HCT116 (cell line): ENCODE results near the gene NFASC. TPM values are rescaled to one million over a fixed set of nuclear protein-coding genes. Genes with fewer than 3 reads are reported as not detected.

ENCODE experiments used
- ATAC-seq: fragments of 200-7000 bp; cut with Tn5 transposase; 2 replicates; pipeline ENCODE4 v1.9.1; 2020; ENCODE audit warnings: mild to moderate bottlenecking, moderate library complexity
- BruUV-seq: library from RNA; stranded (reverse); fragments of 400-500 nt; replicated peaks from 2 replicates; lab custom pipeline; 2021; lab: Mats Ljungman, UMichigan
- CTCF ChIA-PET: fragments of 300-600 bp; sonication (Branson Sonifier 250); formaldehyde crosslinking; loops from one replicate; lab custom pipeline; 2021; ENCODE audit warnings: antibody characterized with exemption; lab: Charles Lee
- POLR2A ChIA-PET: fragments of 300-600, 350-600 bp; sonication (Branson Sonifier 250); formaldehyde crosslinking; loops from one replicate; lab custom pipeline; 2021; ENCODE audit warnings: antibody characterized with exemption; lab: Charles Lee
- RAD21 ChIA-PET, 2 experiments: fragments of 300-600 bp; sonication (Branson Sonifier 250); formaldehyde crosslinking; loops; one replicate each; lab custom pipeline; 2023; ENCODE audit warnings: low total read pairs in 2 of 2; ENCODE audit not compliant: uncharacterized antibody in 2 of 2, unreplicated experiment in 2 of 2, low non-redundant PET in 1 of 2; lab: Charles Lee
- DNase-seq: peaks from one replicate; pipeline ENCODE4 v3.0.0-alpha.2; 2010; ENCODE audit warnings: low read depth, low spot score
- H2AFZ ChIP-seq: fragments of 200-600 bp; shearing (Covaris generic), sonication (generic); 2 replicates; pipeline ENCODE4 v1.6.1; 2017; ENCODE audit warnings: low read depth, mixed run types, mixed read lengths, antibody characterized with exemption, low read length; ENCODE audit not compliant: poor library complexity, severe bottlenecking
- H3K27ac ChIP-seq: 2 replicates; pipeline ENCODE4 v1.5.1; 2012; ENCODE audit warnings: low read depth, low read length
- H3K27me3 ChIP-seq: fragments of 200-600 bp; sonication (generic); 2 replicates; pipeline ENCODE4 v1.6.1; 2016; ENCODE audit warnings: mixed run types, low read length, mixed read lengths; ENCODE audit not compliant: insufficient read depth
- H3K36me3 ChIP-seq, 2 experiments: fragments of 200-500 bp in 1 of 2; fragments of 200-600 bp in 1 of 2; sonication (Bioruptor generic) in 1 of 2; sonication (generic) in 1 of 2; 2 replicates each; pipeline versions ENCODE4 v1.5.1 to v1.6.1; 2014 to 2016; ENCODE audit warnings: low read length in 2 of 2, inconsistent platforms in 1 of 2, mixed read lengths in 1 of 2, mixed run types in 1 of 2; ENCODE audit not compliant: insufficient read depth in 2 of 2, control insufficient read depth in 1 of 2
- H3K4me1 ChIP-seq, 2 experiments: fragments of 200-600 bp in 1 of 2; sonication (generic) in 1 of 2; 2 replicates each; pipeline versions ENCODE4 v1.5.1 to v1.6.1; 2012 to 2017; ENCODE audit warnings: low read length in 2 of 2, inconsistent platforms in 1 of 2, mild to moderate bottlenecking in 1 of 2, mixed read lengths in 1 of 2, mixed run types in 1 of 2, moderate library complexity in 1 of 2; ENCODE audit not compliant: insufficient read depth in 2 of 2, control insufficient read depth in 1 of 2
- H3K4me2 ChIP-seq: fragments of 200-600 bp; sonication (generic); 2 replicates; pipeline ENCODE4 v1.6.1; 2017; ENCODE audit warnings: mixed run types, low read length, mixed read lengths
- H3K4me3 ChIP-seq, 2 experiments: fragments of 200-600 bp in 1 of 2; sonication (generic) in 1 of 2; replicated peaks in 1 of 2; 2 replicates each; pipeline ENCODE4 v1.5.1; 2011 to 2016; ENCODE audit warnings: low read length in 2 of 2, control low read depth in 1 of 2, low read depth in 1 of 2, mild to moderate bottlenecking in 1 of 2, mixed read lengths in 1 of 2, mixed run types in 1 of 2
- H3K79me2 ChIP-seq: fragments of 200-600 bp; sonication (generic); 2 replicates; pipeline ENCODE4 v1.6.1; 2017; ENCODE audit warnings: mild to moderate bottlenecking, mixed run types, low read length, moderate library complexity, mixed read lengths; ENCODE audit not compliant: insufficient read depth
- H3K9ac ChIP-seq: fragments of 200-600 bp; sonication (generic); 2 replicates; pipeline ENCODE4 v1.6.1; 2016; ENCODE audit warnings: low read length, mixed read lengths
- H3K9me2 ChIP-seq: fragments of 200-600 bp; sonication (generic), shearing (Covaris generic); 2 replicates; pipeline ENCODE4 v1.6.1; 2017; ENCODE audit warnings: mixed run types, mild to moderate bottlenecking, moderate library complexity; ENCODE audit not compliant: insufficient read depth
- H3K9me3 ChIP-seq, 2 experiments: fragments of 200-500 bp in 1 of 2; fragments of 200-600 bp in 1 of 2; sonication (Bioruptor generic) in 1 of 2; sonication (generic) in 1 of 2; 2 replicates each; pipeline ENCODE4 v1.6.1; 2014 to 2017; ENCODE audit warnings: low read length in 2 of 2, mixed read lengths in 2 of 2, inconsistent platforms in 1 of 2, low read depth in 1 of 2, mild to moderate bottlenecking in 1 of 2, mixed run types in 1 of 2, moderate library complexity in 1 of 2; ENCODE audit not compliant: control insufficient read depth in 1 of 2, insufficient read depth in 1 of 2
- H4K20me1 ChIP-seq: fragments of 200-600 bp; sonication (generic), shearing (Covaris generic); 2 replicates; pipeline ENCODE4 v1.6.1; 2017; ENCODE audit warnings: mixed run types, mild to moderate bottlenecking, moderate library complexity; ENCODE audit not compliant: insufficient read depth
- EGR1 ChIP-seq: IDR thresholded peaks from 2 replicates; pipeline ENCODE4 v1.6.1; 2012; ENCODE audit warnings: low read depth
- ELF1 ChIP-seq: IDR thresholded peaks from 2 replicates; pipeline ENCODE4 v1.6.1; 2012; ENCODE audit warnings: low read depth, borderline replicate concordance
- JUND ChIP-seq: IDR thresholded peaks from 2 replicates; pipeline ENCODE4 v1.6.1; 2012
- POLR2A ChIP-seq: IDR thresholded peaks from 2 replicates; pipeline ENCODE4 v1.7.0; 2011; ENCODE audit warnings: borderline replicate concordance; ENCODE audit not compliant: insufficient read depth, insufficient read length; ENCODE audit errors: extremely low read depth
- POLR2AphosphoS5 ChIP-seq: IDR thresholded peaks from 2 replicates; pipeline ENCODE4 v1.6.1; 2011; ENCODE audit warnings: mild to moderate bottlenecking, low read depth, low read length, moderate library complexity
- RAD21 ChIP-seq: IDR thresholded peaks from 2 replicates; pipeline ENCODE4 v1.6.1; 2012; ENCODE audit warnings: low read depth, mild to moderate bottlenecking
- SRF ChIP-seq: IDR thresholded peaks from 2 replicates; pipeline ENCODE4 v1.6.1; 2012; ENCODE audit warnings: low read depth
- ZBTB33 ChIP-seq: IDR thresholded peaks from 2 replicates; pipeline ENCODE4 v1.6.1; 2011; ENCODE audit warnings: mild to moderate bottlenecking, low read length, moderate library complexity; ENCODE audit not compliant: insufficient replicate concordance; ENCODE audit errors: extremely low read depth
- ZFX ChIP-seq: fragments of 450-650 bp; IDR thresholded peaks from 2 replicates; pipeline ENCODE4 v1.6.1; 2017
- ZNF274 ChIP-seq: fragments of 200-500 bp; sonication (Bioruptor generic); IDR thresholded peaks from 2 replicates; pipeline ENCODE4 v1.6.1; 2014; ENCODE audit warnings: mild to moderate bottlenecking, low read depth, low read length, inconsistent platforms
- intact Hi-C: fragments of 100-400 bp; cut with micrococcal nuclease; formaldehyde crosslinking; loops from 2 replicates; pipeline ENCODE4 v1.10.0; 2022
- total RNA-seq: library from RNA; stranded (reverse); gene quantifications from one replicate; pipeline ENCODE4 v1.2.1, GENCODE V29; 2021; ENCODE audit not compliant: unreplicated experiment
- TF ChIP-seq, protein P1 (sequence below): IDR thresholded peaks from 2 replicates; pipeline ENCODE4 v1.6.1; 2012; ENCODE audit warnings: low read depth

The NFASC gene
- total RNA-seq, 1 experiment from 2014 or later: 0.57 TPM

- DNase-seq: no peak
- H3K4me1 ChIP-seq: no peaks in the 10 kb centered on the region
- H3K9me3 ChIP-seq: no peaks in the 10 kb centered on the region
- no peak overlapping the region for H3K27ac ChIP-seq
- H3K79me2 ChIP-seq: no peaks in the 10 kb centered on the region
- H3K9ac ChIP-seq: no peak overlapping the region
- no peaks in the 10 kb centered on the region for H4K20me1 ChIP-seq
- no TSS peak for BruUV-seq
- no peak overlapping the region for H2AFZ ChIP-seq
- ATAC-seq: no peak
- no peaks in the 10 kb centered on the region for H3K9me2 ChIP-seq
- no peaks in the 10 kb centered on the region for H3K36me3 ChIP-seq
- no peak overlapping the region for H3K4me2 ChIP-seq
- ChIA-PET POLR2A (no interaction called here), RAD21 (no interaction called here), CTCF (no interaction called here)
- H3K27me3 ChIP-seq: peaks cover 44% of the 10 kb centered on the region
- intact Hi-C loops: no loop called here
- no peak overlapping the region for H3K4me3 ChIP-seq
- TF ChIP-seq EGR1: no peak
- TF ChIP-seq, protein P1, sequence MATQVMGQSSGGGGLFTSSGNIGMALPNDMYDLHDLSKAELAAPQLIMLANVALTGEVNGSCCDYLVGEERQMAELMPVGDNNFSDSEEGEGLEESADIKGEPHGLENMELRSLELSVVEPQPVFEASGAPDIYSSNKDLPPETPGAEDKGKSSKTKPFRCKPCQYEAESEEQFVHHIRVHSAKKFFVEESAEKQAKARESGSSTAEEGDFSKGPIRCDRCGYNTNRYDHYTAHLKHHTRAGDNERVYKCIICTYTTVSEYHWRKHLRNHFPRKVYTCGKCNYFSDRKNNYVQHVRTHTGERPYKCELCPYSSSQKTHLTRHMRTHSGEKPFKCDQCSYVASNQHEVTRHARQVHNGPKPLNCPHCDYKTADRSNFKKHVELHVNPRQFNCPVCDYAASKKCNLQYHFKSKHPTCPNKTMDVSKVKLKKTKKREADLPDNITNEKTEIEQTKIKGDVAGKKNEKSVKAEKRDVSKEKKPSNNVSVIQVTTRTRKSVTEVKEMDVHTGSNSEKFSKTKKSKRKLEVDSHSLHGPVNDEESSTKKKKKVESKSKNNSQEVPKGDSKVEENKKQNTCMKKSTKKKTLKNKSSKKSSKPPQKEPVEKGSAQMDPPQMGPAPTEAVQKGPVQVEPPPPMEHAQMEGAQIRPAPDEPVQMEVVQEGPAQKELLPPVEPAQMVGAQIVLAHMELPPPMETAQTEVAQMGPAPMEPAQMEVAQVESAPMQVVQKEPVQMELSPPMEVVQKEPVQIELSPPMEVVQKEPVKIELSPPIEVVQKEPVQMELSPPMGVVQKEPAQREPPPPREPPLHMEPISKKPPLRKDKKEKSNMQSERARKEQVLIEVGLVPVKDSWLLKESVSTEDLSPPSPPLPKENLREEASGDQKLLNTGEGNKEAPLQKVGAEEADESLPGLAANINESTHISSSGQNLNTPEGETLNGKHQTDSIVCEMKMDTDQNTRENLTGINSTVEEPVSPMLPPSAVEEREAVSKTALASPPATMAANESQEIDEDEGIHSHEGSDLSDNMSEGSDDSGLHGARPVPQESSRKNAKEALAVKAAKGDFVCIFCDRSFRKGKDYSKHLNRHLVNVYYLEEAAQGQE: no peak
- no peak for TF ChIP-seq POLR2A
- no peak for TF ChIP-seq POLR2AphosphoS5
- no peak for TF ChIP-seq SRF
- no peak for TF ChIP-seq RAD21
These were observed 10.8 kb upstream of the NFASC start for GRCh38 chr1:204859861-204860267.

GRCh38 chr1:204863024-204863423 is 7.6 kb upstream of the NFASC start:
- Histone ChIP-seq H3K9me2 (no peaks in the 10 kb centered on the region), H3K27ac (no peak overlapping the region), H3K27me3 (peaks cover 42% of the 10 kb centered on the region), H3K4me2 (no peak overlapping the region), H3K79me2 (no peaks in the 10 kb centered on the region), H3K4me1 (no peaks in the 10 kb centered on the region), H3K9me3 (no peaks in the 10 kb centered on the region), H3K9ac (no peak overlapping the region), H3K4me3 (no peak overlapping the region), H3K36me3 (no peaks in the 10 kb centered on the region), H4K20me1 (no peaks in the 10 kb centered on the region), H2AFZ (no peak overlapping the region)
- BruUV-seq: no TSS peak
- intact Hi-C loops: no loop called here
- RAD21 ChIA-PET: no interaction called here
- CTCF ChIA-PET: no interaction called here
- ATAC-seq (no peak), DNase-seq (no peak)
- TF ChIP-seq ZBTB33 (no peak), ELF1 (no peak), JUND (no peak), ZFX (no peak), ZNF274 (no peak)
- TF ChIP-seq, protein P1: no peak
- POLR2A ChIA-PET: no interaction called here
